Measurements from ENCODE around the gene HYLS1.

DNA sequence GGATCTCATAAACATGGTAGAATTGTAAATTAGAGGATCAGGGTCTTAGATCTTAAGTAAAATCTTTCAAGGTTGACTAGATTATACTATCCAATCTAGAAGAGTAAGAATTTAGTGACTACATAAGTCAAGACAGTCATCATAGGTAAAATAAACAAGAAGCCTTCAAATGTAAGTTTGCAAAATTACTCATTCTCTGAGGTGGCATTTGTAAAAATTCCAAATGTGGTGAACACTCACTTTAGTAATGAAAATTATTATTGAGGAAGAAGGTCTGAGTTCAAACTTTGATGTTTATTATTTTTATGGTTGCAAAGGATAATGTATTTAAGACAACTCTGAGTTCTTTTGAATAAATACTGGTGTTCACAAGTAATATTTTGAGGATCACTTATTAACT, 4.6 kb downstream of the HYLS1 start:
- TF ChIP-seq, protein P1, sequence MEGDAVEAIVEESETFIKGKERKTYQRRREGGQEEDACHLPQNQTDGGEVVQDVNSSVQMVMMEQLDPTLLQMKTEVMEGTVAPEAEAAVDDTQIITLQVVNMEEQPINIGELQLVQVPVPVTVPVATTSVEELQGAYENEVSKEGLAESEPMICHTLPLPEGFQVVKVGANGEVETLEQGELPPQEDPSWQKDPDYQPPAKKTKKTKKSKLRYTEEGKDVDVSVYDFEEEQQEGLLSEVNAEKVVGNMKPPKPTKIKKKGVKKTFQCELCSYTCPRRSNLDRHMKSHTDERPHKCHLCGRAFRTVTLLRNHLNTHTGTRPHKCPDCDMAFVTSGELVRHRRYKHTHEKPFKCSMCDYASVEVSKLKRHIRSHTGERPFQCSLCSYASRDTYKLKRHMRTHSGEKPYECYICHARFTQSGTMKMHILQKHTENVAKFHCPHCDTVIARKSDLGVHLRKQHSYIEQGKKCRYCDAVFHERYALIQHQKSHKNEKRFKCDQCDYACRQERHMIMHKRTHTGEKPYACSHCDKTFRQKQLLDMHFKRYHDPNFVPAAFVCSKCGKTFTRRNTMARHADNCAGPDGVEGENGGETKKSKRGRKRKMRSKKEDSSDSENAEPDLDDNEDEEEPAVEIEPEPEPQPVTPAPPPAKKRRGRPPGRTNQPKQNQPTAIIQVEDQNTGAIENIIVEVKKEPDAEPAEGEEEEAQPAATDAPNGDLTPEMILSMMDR (IDR thresholded peaks at IDR 0.05; ENCODE audit: low read length), result no peak
- TF ChIP-seq EZH2 (optimal IDR thresholded peaks at IDR 0.05; ENCODE audit: low read depth, low read length) (no peak), EZH2phosphoT487 (IDR thresholded peaks at IDR 0.05; ENCODE audit: low read length) (no peak)

Measured in MM.1S (cell line).